Stimulated activated naive CD8-positive, alpha-beta T cell treated with anti-CD3 and anti-CD28 coated beads, Interleukin-15, Interleukin-2, amounts not matched to agents 100 ng/mL and 50 ng/mL, for 24 hours (primary cell): Measurements from ENCODE around the gene ADD3.
"Not testable (repeated sequence)": the region's sequence is repeated elsewhere in the genome, so short reads cannot be mapped to it uniquely, and the experiment has no call there.

ENCODE experiments used
- H3K27ac Mint-ChIP-seq: one replicate; pipeline ENCODE4 v1.8.0; 2021; ENCODE audit warnings: mild to moderate bottlenecking, mixed read lengths
- H3K27me3 Mint-ChIP-seq: one replicate; pipeline ENCODE4 v1.8.0; 2021; ENCODE audit warnings: mixed read lengths
- H3K36me3 Mint-ChIP-seq: one replicate; pipeline ENCODE4 v1.8.0; 2021; ENCODE audit warnings: low read depth, mixed read lengths
- H3K4me1 Mint-ChIP-seq: one replicate; pipeline ENCODE4 v1.8.0; 2021; ENCODE audit warnings: low read depth, mixed read lengths
- H3K4me3 Mint-ChIP-seq: one replicate; pipeline ENCODE4 v1.8.0; 2021; ENCODE audit warnings: mild to moderate bottlenecking, mixed read lengths
- H3K9me3 Mint-ChIP-seq: one replicate; pipeline ENCODE4 v1.8.0; 2021; ENCODE audit warnings: mixed read lengths

ADD3 gene

DNA sequence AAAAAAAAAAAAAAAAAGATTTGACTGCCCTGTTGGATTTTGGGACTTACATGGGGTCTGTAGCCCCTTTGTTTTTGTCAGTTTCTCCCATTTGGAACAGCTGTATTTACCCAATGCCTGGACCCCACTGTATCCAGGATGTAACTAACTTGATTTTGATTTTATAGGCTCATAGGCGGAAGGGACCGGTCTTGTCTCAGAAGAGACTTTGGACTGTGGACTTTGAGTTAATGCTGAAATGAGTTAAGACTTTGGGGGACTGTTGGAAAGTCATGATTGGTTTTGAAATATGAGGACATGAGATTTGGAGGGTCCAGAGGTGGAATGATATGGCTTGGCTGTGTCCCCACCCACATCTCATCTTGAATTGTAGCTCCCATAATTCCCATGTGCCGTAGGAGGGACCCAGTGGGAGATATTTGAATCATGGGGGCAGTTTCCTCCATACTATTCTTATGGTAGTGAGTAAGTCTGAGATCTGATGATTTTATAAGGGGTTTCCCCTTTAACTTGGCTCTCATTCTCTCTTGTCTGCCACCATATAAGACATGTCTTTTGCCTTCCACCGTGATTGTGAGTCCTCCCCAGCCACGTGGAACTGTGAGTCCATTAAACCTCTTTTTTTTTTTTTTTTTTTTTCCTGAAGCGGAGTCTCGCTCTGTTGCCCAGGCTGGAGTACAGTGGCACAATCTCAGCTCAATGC, 42.3 kb downstream of the ADD3 start:
- not testable (repeated sequence) for H3K4me3 Mint-ChIP-seq, H3K27me3 Mint-ChIP-seq
- H3K4me1 Mint-ChIP-seq, result peaks cover 49% of the 10 kb centered on the region
- H3K9me3 Mint-ChIP-seq, result peaks cover 11% of the 10 kb centered on the region
- H3K36me3 Mint-ChIP-seq, result peaks cover 35% of the 10 kb centered on the region
- peak overlapping the region; percentile 71 for H3K27ac Mint-ChIP-seq

DNA sequence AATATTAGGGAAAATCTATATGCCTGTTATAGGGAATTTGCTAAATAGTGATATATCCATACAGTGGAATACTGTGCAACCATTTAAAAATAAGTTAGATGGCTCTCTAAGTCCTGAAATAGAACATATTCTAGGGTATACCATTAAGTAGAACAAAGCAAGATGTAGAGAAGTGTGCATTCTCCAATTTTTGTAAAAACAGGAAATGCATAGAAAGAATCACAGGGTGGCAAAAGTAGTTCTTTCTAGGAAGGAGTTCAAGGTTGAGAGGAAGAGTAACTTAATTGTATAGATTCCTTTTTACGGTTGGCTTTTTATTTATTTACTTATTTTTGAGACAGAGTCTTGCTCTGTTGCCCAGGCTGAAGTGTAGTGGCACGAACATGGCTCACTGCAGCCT, 43.7 kb downstream of the ADD3 start:
- Mint-ChIP-seq H3K9me3 (peaks cover 11% of the 10 kb centered on the region), H3K4me1 (peaks cover 53% of the 10 kb centered on the region), H3K36me3 (peaks cover 35% of the 10 kb centered on the region), H3K27me3 (no peaks in the 10 kb centered on the region), H3K27ac (no peak overlapping the region), H3K4me3 (no peak overlapping the region)

DNA sequence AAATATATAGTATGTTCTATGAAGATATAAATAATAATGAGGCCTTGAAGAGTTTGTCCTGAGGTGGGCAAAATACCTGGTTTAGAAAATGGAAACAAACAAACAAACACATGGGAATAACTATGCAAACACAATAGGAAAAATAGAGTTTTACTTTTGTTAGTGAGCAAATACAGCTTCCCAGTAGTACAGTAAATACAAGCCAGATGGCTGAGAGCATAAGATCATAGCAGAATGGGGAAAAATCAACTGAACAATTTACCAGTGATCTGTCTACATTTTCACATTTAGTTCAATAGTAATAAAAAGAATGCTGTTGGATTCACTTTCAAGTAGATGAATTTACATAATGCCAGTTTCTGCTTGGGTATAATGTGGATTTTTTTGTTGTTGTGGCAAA, 45.1 kb downstream of the ADD3 start:
- H3K27me3 Mint-ChIP-seq, result no peaks in the 10 kb centered on the region
- peaks cover 30% of the 10 kb centered on the region for H3K36me3 Mint-ChIP-seq
- H3K4me1 Mint-ChIP-seq, result peaks cover 64% of the 10 kb centered on the region
- H3K9me3 Mint-ChIP-seq, result peaks cover 11% of the 10 kb centered on the region
- H3K27ac Mint-ChIP-seq, result peak overlapping the region; percentile 63
- no peak overlapping the region for H3K4me3 Mint-ChIP-seq

DNA sequence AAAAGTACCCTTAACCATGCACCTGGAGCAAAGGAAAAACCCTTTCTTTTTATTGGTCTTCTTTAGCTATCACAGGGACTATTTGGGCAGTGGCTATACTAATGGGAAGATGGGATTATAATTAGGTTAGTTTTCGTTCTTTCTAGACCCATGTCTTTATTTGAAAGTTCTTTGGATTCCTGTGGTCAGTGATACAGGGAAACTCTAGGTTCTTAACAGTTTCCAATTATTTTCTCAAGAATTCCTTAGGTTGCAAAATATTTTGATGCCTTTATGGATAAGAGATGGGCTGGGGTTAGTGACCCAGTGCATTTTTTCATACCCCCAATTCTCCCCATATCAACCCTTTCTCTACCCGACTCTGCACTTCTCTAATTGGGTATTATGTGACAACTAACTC, 49.0 kb downstream of the ADD3 start:
- H3K4me1 Mint-ChIP-seq, result peaks cover 82% of the 10 kb centered on the region
- no peaks in the 10 kb centered on the region for H3K9me3 Mint-ChIP-seq
- H3K27ac Mint-ChIP-seq, result peak overlapping the region; percentile 61

DNA sequence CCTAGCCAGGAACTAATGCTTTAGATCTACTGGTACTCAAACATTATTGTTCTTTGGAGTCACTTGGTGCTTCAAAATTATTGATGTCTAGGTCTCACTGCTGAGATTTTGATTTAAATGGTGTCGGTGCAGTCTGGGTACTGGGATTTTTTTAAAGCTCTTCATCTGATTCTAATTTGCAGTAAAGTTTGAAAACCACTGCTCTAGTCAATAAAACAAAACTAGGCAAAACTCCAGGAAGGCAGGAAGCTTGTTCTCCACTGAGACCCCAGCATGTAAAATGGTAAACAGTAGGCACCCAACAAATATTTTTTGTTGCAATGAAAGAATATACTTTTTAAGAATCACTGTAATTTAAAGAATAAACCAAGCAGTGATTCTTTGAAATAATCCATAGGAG, 49.7 kb downstream of the ADD3 start:
- H3K9me3 Mint-ChIP-seq, result no peaks in the 10 kb centered on the region
- H3K27me3 Mint-ChIP-seq, result no peaks in the 10 kb centered on the region
- H3K4me1 Mint-ChIP-seq, result peaks cover 79% of the 10 kb centered on the region
- H3K4me3 Mint-ChIP-seq, result peak overlapping the region; percentile 8
- no peaks in the 10 kb centered on the region for H3K36me3 Mint-ChIP-seq
- H3K27ac Mint-ChIP-seq, result peak overlapping the region; percentile 61

More for the DNA sequence above, 49.0 kb downstream of the ADD3 start:
- no peaks in the 10 kb centered on the region for H3K36me3 Mint-ChIP-seq
- no peaks in the 10 kb centered on the region for H3K27me3 Mint-ChIP-seq
- no peak overlapping the region for H3K4me3 Mint-ChIP-seq

DNA sequence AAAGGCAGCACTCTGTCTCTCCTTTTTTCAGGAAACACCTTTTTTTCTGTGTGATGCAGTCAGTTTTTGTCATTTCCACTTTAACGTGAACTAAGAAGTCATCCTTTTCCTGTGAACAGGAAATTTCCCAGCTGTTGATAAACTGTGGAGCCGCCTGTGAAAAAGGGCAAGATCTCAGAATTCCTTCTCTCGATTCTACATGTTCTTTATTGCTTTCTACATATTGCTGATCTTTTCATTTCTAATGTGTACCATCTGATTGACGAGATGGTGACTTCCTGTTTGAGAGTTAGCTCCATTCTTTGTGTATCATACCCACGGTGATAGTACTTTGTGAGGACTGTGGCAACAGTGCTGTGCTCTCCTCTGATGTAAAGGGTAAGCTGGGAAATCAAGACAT, 50.4 kb downstream of the ADD3 start:
- Mint-ChIP-seq H3K36me3 (no peaks in the 10 kb centered on the region), H3K9me3 (no peaks in the 10 kb centered on the region), H3K4me1 (peaks cover 79% of the 10 kb centered on the region), H3K27ac (peak overlapping the region; percentile 91), H3K27me3 (no peaks in the 10 kb centered on the region), H3K4me3 (peak overlapping the region; percentile 81)

DNA sequence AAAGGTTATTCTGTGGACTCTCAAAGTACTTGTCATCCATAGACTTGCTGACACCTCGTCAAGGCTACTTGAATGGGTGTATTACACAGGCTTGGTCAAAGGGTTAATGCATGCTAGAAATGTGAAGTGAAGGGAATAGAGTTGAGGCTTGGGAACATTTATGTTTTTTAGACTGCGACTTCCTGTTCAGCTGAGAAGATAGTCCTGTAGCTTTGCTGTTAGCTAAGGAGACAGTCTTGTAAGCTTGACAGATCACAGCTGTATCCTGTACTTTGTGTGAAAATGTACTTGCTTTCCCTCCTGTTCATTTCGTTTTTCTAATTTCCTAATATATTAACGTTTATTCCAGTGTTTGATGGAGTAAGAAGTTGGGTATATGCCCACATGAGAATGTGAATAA, 52.1 kb downstream of the ADD3 start:
- Mint-ChIP-seq H3K36me3 (no peaks in the 10 kb centered on the region), H3K27me3 (no peaks in the 10 kb centered on the region), H3K27ac (peak overlapping the region; percentile 91), H3K4me3 (no peak overlapping the region), H3K4me1 (peaks cover 86% of the 10 kb centered on the region), H3K9me3 (no peaks in the 10 kb centered on the region)

DNA sequence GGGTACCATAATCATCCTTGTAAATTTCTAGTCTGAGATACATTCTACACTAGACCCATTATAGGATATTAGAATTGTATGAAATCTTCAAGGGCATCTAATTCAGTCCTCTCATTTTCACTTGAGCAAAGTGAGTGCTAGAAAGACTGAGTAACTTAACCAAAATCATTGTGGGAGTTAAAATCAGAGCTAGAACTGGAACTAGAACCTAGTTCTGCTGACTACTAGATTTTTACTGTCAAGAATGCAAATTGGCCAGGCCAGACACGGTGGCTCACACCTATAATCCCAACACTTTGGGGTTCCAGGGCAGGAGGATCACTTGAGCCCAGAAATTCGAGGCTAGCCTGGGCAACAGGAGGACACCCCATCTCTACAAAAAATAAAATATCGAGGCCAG, 53.9 kb downstream of the ADD3 start:
- H3K27ac Mint-ChIP-seq, result no peak overlapping the region
- no peaks in the 10 kb centered on the region for H3K36me3 Mint-ChIP-seq
- H3K27me3 Mint-ChIP-seq, result no peaks in the 10 kb centered on the region
- no peaks in the 10 kb centered on the region for H3K9me3 Mint-ChIP-seq
- H3K4me1 Mint-ChIP-seq, result peaks cover 91% of the 10 kb centered on the region
- no peak overlapping the region for H3K4me3 Mint-ChIP-seq

DNA sequence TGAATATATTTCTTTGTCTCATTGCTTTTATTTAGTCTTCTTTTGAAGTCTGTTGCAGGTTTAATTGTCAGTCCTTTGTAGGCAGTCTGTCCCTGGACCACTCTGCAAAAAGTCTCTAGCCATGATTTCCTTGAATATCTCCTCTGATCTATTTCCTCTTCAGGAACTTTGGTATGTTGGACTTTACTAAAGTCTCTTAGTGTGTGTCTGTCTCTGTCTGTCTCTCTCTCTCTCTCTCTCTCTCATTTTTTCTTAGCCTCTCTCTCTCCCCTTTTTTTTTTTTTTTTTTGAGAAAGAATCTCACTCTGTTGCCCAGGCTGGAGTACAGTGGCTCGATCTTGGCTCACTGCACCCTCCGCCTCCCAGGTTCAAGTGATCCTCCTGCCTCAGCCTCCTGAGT, 57.5 kb downstream of the ADD3 start:
- no peaks in the 10 kb centered on the region for H3K36me3 Mint-ChIP-seq
- H3K27ac Mint-ChIP-seq, result no peak overlapping the region
- no peaks in the 10 kb centered on the region for H3K9me3 Mint-ChIP-seq
- H3K4me1 Mint-ChIP-seq, result peaks cover 91% of the 10 kb centered on the region
- no peak overlapping the region for H3K4me3 Mint-ChIP-seq
- H3K27me3 Mint-ChIP-seq, result no peaks in the 10 kb centered on the region

DNA sequence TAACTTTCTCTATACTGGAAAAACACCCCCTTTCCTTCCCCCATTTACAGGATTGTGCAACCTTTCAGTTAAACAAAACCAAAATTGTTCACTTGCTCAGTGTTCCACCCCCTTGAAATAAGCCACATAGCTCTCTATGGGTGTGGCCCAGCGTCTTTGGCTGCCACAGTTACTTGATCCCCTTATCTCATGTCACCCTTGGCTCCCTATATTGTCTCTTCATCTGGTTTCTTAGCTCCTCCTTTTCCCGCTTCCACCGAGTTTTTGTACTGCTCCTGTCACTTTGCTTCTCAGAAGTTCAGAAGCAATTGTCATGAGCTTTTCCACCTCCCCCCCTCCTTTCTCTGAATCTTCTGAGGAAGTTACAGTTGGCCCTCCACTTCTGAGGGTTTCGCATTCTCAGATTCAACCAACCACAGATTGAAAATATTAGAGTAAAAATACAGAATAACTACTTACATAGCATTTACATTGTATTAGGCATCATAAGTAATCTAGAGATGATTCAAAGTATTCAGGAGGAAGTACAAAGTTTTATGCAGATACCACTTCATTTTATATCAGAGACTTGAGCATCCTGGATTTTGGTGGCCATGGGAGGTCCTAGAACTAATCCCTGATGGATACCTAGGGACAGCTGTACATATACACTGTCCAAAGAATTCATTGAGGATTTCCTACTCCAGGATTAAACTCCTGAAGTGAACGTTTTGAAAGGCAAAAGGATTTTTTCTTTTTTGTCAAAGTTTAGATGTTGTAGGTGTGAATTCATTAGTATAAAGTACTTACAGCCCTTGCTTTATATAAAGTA, 60.4 kb downstream of the ADD3 start:
- no peaks in the 10 kb centered on the region for H3K27me3 Mint-ChIP-seq
- H3K36me3 Mint-ChIP-seq, result no peaks in the 10 kb centered on the region
- peaks cover 93% of the 10 kb centered on the region for H3K4me1 Mint-ChIP-seq
- H3K9me3 Mint-ChIP-seq, result no peaks in the 10 kb centered on the region
- peak overlapping the region; percentile 92 for H3K27ac Mint-ChIP-seq
- H3K4me3 Mint-ChIP-seq, result peak overlapping the region; percentile 72

DNA sequence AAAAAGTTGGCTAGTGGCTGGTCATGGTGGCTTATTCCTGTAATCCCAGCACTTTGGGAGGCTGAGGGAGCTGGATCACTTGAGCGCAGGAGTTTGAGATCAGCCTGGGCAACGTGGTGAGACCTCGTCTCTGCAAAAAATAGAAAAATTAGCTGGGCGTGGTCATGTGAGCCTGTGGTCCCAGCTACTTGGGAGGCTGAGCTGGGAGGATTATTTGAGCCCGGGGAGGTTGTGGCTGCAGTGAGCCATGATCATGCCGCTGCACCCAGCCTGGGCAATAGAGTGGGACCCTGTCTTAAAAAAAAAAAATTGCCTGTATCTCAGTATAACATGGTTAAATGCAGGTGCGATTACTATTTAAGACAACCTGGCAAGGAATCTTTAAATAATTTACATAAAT, 61.0 kb downstream of the ADD3 start:
- peaks cover 94% of the 10 kb centered on the region for H3K4me1 Mint-ChIP-seq
- H3K36me3 Mint-ChIP-seq, result no peaks in the 10 kb centered on the region
- no peaks in the 10 kb centered on the region for H3K27me3 Mint-ChIP-seq
- H3K4me3 Mint-ChIP-seq, result peak overlapping the region; percentile 72
- no peaks in the 10 kb centered on the region for H3K9me3 Mint-ChIP-seq
- H3K27ac Mint-ChIP-seq, result peak overlapping the region; percentile 92

DNA sequence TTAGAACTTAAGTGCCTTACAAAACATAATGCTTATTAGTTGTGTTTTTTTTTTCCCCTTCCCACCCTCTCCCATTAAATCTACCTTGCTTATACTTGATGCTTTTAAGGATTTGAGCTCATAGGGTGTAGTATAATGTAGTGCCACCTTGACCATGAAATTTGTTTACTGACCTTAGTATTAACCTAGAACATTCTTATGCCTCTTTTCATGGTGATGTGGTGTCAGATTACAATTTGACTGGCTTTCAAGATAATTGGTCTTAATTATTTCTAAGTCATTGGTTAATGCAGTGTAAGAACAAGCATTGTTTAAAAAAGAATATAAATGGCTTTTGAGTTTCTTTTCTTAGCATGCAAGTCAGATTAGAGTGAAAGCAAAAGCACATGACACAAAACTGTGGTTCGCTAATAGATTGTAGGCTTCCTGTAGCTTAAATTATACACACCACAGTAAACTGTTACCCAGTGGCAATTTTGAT, 61.8 kb downstream of the ADD3 start:
- peaks cover 94% of the 10 kb centered on the region for H3K4me1 Mint-ChIP-seq
- H3K27me3 Mint-ChIP-seq, result no peaks in the 10 kb centered on the region
- H3K27ac Mint-ChIP-seq, result peak overlapping the region; percentile 96
- peak overlapping the region; percentile 72 for H3K4me3 Mint-ChIP-seq
- H3K36me3 Mint-ChIP-seq, result no peaks in the 10 kb centered on the region
- no peaks in the 10 kb centered on the region for H3K9me3 Mint-ChIP-seq

DNA sequence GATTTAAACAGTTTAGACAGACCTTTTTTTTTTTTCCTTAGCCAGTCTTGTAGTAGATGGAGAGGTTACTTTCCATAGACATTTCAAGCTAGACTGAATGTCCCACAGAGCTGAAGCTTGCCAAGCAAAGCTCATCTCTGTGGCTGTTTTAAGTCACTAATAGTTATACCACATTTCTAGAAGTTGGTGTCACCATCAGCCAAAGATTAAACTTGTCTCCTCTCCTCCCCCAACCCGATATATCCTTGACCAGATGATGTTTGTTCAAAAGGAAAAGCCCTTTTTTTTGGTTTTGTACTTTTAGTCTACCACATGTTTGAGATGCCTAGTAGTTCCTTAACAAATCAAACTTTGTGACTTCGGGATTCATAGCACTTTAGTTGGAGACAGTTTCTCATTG, 66.1 kb downstream of the ADD3 start:
- Mint-ChIP-seq H3K9me3 (no peaks in the 10 kb centered on the region), H3K27ac (peak overlapping the region; percentile 88), H3K4me1 (peaks cover 93% of the 10 kb centered on the region), H3K27me3 (no peaks in the 10 kb centered on the region), H3K36me3 (no peaks in the 10 kb centered on the region), H3K4me3 (peak overlapping the region; percentile 6)

DNA sequence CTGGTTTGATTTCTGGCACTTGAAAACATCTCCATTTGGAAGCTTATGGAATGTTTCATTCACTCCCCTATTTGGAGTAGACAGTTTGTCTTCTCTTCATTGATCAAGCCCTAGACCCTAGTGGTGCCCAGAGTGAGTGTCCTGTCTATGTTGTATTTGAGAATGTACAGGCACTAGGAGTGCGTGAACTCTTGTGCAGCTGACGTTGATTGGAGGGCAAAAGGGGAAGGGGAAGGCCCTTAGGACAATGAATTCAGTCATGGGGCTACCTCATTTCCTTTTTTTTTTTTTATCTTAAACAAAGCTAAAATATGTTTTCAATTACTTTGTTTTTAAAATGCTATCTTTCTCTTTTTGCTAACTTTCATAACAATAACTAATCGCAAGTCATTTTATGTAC, 66.5 kb downstream of the ADD3 start:
- Mint-ChIP-seq H3K4me3 (peak overlapping the region; percentile 6), H3K36me3 (no peaks in the 10 kb centered on the region), H3K27me3 (no peaks in the 10 kb centered on the region), H3K27ac (peak overlapping the region; percentile 88), H3K9me3 (no peaks in the 10 kb centered on the region), H3K4me1 (peaks cover 92% of the 10 kb centered on the region)
